WTC11 (cell line): ENCODE data around the gene CENPX.

Experiments
- CTCF ChIP-seq: fragments of 200-600 bp; IDR thresholded peaks from 2 replicates; pipeline ENCODE4 v1.8.0; 2022; ENCODE audit warnings: antibody characterized with exemption
- E2F4 ChIP-seq: sonication (generic); formaldehyde crosslinking; IDR thresholded peaks from 2 replicates; pipeline ENCODE4 v1.8.1; 2022; ENCODE audit warnings: low read depth, mild to moderate bottlenecking, moderate library complexity, missing genetic modification reagents, borderline replicate concordance
- ELF4 ChIP-seq: sonication (generic); formaldehyde crosslinking; IDR thresholded peaks from 2 replicates; pipeline ENCODE4 v1.8.1; 2022; ENCODE audit warnings: low read depth, mild to moderate bottlenecking, moderate library complexity, missing genetic modification reagents
- FOXJ3 ChIP-seq: sonication (generic); formaldehyde crosslinking; IDR thresholded peaks from 2 replicates; pipeline ENCODE4 v1.9.0; 2021; ENCODE audit warnings: missing genetic modification reagents, mild to moderate bottlenecking, borderline replicate concordance
- NR1H2 ChIP-seq: sonication (generic); formaldehyde crosslinking; IDR thresholded peaks from 2 replicates; pipeline ENCODE4 v1.9.0; 2021; ENCODE audit warnings: mild to moderate bottlenecking, moderate library complexity, missing genetic modification reagents
- ZNF532 ChIP-seq: fragments of 250-450 bp; sonication (Bioruptor Pico); IDR thresholded peaks from 2 replicates; pipeline ENCODE4 v1.9.0; 2021; ENCODE audit warnings: mild to moderate bottlenecking, borderline replicate concordance
- TF ChIP-seq, protein P1 (sequence below): sonication (generic); formaldehyde crosslinking; IDR thresholded peaks from 2 replicates; pipeline ENCODE4 v1.8.1; 2023; ENCODE audit warnings: mild to moderate bottlenecking, missing genetic modification reagents
- TF ChIP-seq, protein P2 (sequence below): sonication (generic); formaldehyde crosslinking; IDR thresholded peaks from 2 replicates; pipeline ENCODE4 v1.8.1; 2023; ENCODE audit warnings: mild to moderate bottlenecking, missing genetic modification reagents, borderline replicate concordance

GRCh38 chr17:82003411-82004381, 19.0 kb downstream of the CENPX start:
- no peak for TF ChIP-seq ELF4 (CRISPR knock-in tag)
- no peak for TF ChIP-seq NR1H2 (CRISPR knock-in tag)
- no peak for TF ChIP-seq CTCF
- TF ChIP-seq E2F4 = no peak
- TF ChIP-seq, protein P1, sequence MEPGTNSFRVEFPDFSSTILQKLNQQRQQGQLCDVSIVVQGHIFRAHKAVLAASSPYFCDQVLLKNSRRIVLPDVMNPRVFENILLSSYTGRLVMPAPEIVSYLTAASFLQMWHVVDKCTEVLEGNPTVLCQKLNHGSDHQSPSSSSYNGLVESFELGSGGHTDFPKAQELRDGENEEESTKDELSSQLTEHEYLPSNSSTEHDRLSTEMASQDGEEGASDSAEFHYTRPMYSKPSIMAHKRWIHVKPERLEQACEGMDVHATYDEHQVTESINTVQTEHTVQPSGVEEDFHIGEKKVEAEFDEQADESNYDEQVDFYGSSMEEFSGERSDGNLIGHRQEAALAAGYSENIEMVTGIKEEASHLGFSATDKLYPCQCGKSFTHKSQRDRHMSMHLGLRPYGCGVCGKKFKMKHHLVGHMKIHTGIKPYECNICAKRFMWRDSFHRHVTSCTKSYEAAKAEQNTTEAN (CRISPR knock-in tag) = no peak
- no peak for TF ChIP-seq FOXJ3 (CRISPR knock-in tag)
- TF ChIP-seq, protein P2, sequence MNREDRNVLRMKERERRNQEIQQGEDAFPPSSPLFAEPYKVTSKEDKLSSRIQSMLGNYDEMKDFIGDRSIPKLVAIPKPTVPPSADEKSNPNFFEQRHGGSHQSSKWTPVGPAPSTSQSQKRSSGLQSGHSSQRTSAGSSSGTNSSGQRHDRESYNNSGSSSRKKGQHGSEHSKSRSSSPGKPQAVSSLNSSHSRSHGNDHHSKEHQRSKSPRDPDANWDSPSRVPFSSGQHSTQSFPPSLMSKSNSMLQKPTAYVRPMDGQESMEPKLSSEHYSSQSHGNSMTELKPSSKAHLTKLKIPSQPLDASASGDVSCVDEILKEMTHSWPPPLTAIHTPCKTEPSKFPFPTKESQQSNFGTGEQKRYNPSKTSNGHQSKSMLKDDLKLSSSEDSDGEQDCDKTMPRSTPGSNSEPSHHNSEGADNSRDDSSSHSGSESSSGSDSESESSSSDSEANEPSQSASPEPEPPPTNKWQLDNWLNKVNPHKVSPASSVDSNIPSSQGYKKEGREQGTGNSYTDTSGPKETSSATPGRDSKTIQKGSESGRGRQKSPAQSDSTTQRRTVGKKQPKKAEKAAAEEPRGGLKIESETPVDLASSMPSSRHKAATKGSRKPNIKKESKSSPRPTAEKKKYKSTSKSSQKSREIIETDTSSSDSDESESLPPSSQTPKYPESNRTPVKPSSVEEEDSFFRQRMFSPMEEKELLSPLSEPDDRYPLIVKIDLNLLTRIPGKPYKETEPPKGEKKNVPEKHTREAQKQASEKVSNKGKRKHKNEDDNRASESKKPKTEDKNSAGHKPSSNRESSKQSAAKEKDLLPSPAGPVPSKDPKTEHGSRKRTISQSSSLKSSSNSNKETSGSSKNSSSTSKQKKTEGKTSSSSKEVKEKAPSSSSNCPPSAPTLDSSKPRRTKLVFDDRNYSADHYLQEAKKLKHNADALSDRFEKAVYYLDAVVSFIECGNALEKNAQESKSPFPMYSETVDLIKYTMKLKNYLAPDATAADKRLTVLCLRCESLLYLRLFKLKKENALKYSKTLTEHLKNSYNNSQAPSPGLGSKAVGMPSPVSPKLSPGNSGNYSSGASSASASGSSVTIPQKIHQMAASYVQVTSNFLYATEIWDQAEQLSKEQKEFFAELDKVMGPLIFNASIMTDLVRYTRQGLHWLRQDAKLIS = no peak
- no peak for TF ChIP-seq ZNF532 (CRISPR knock-in tag)
